ENCODE data around the gene USP47. TPM values are rescaled to one million over a fixed set of nuclear protein-coding genes. Genes with fewer than 3 reads are reported as not detected.

The USP47 gene
- total RNA-seq, 1 experiment from 2014 or later = 45.9 TPM

GRCh38 chr11:11972730-11973341 lies 131.1 kb downstream of the USP47 start:
- BruUV-seq (replicated peaks) = no TSS peak
- H3K4me1 ChIP-seq (ENCODE audit: insufficient read depth, low read length, poor library complexity, severe bottlenecking) = peaks cover 30% of the 10 kb centered on the region
- CTCF ChIA-PET = no interaction called here
- H3K36me3 ChIP-seq (ENCODE audit: insufficient read depth, low read length, poor library complexity, severe bottlenecking) = no peaks in the 10 kb centered on the region
- no peak overlapping the region for H3K27ac ChIP-seq (ENCODE audit: low read depth, low read length, poor library complexity, severe bottlenecking)
- H3K27me3 ChIP-seq (replicated peaks; ENCODE audit: insufficient read depth, low read depth, low read length, poor library complexity) = no peaks in the 10 kb centered on the region
- no peak overlapping the region for H3K4me3 ChIP-seq (ENCODE audit: low read depth, low read length, poor library complexity, severe bottlenecking)
- DNase-seq (ENCODE audit: low spot score) = no peak
- H3K9me3 ChIP-seq (ENCODE audit: low read depth, low read length, poor library complexity, severe bottlenecking) = no peaks in the 10 kb centered on the region
- intact Hi-C loops (cut with micrococcal nuclease; ENCODE audit: unreplicated experiment) = no loop called here
- TF ChIP-seq EZH2 (IDR thresholded peaks at IDR 0.05; ENCODE audit: borderline replicate concordance, low read depth, low read length, poor library complexity, severe bottlenecking) (no peak), CTCF (conservative IDR thresholded peaks at IDR 0.05; ENCODE audit: low read depth, low read length) (no peak)
- POLR2A ChIA-PET (ENCODE audit: low non-redundant PET) = no interaction called here

- BruUV-seq (replicated peaks) = no TSS peak
- CTCF ChIA-PET = no interaction called here
- POLR2A ChIA-PET (ENCODE audit: low non-redundant PET) = no interaction called here
- intact Hi-C loops (cut with micrococcal nuclease; ENCODE audit: unreplicated experiment) = no loop called here
- DNase-seq (ENCODE audit: low spot score) = no peak
- Histone ChIP-seq H3K36me3 (ENCODE audit: insufficient read depth, low read length, poor library complexity, severe bottlenecking) (no peaks in the 10 kb centered on the region), H3K4me3 (ENCODE audit: low read depth, low read length, poor library complexity, severe bottlenecking) (no peak overlapping the region), H3K27me3 (replicated peaks; ENCODE audit: insufficient read depth, low read depth, low read length, poor library complexity) (no peaks in the 10 kb centered on the region), H3K27ac (ENCODE audit: low read depth, low read length, poor library complexity, severe bottlenecking) (no peak overlapping the region), H3K9me3 (ENCODE audit: low read depth, low read length, poor library complexity, severe bottlenecking) (no peaks in the 10 kb centered on the region), H3K4me1 (ENCODE audit: insufficient read depth, low read length, poor library complexity, severe bottlenecking) (peaks cover 28% of the 10 kb centered on the region)
- TF ChIP-seq CTCF (conservative IDR thresholded peaks at IDR 0.05; ENCODE audit: low read depth, low read length) (no peak), EZH2 (IDR thresholded peaks at IDR 0.05; ENCODE audit: borderline replicate concordance, low read depth, low read length, poor library complexity, severe bottlenecking) (no peak)
Observed at GRCh38 chr11:11973361-11973800, 131.6 kb downstream of the USP47 start.

- Histone ChIP-seq H3K36me3 (ENCODE audit: insufficient read depth, low read length, poor library complexity, severe bottlenecking) (no peaks in the 10 kb centered on the region), H3K9me3 (ENCODE audit: low read depth, low read length, poor library complexity, severe bottlenecking) (no peaks in the 10 kb centered on the region), H3K4me1 (ENCODE audit: insufficient read depth, low read length, poor library complexity, severe bottlenecking) (peaks cover 27% of the 10 kb centered on the region), H3K4me3 (ENCODE audit: low read depth, low read length, poor library complexity, severe bottlenecking) (no peak overlapping the region), H3K27ac (ENCODE audit: low read depth, low read length, poor library complexity, severe bottlenecking) (no peak overlapping the region), H3K27me3 (replicated peaks; ENCODE audit: insufficient read depth, low read depth, low read length, poor library complexity) (no peaks in the 10 kb centered on the region)
- no TSS peak for BruUV-seq (replicated peaks)
- TF ChIP-seq EZH2 (IDR thresholded peaks at IDR 0.05; ENCODE audit: borderline replicate concordance, low read depth, low read length, poor library complexity, severe bottlenecking) = no peak
- TF ChIP-seq CTCF (conservative IDR thresholded peaks at IDR 0.05; ENCODE audit: low read depth, low read length) = no peak
- intact Hi-C loops (cut with micrococcal nuclease; ENCODE audit: unreplicated experiment) = no loop called here
- no peak for DNase-seq (ENCODE audit: low spot score)
- POLR2A ChIA-PET (ENCODE audit: low non-redundant PET) = no interaction called here
- CTCF ChIA-PET = no interaction called here
Observed at GRCh38 chr11:11973866-11974265, 132.1 kb downstream of the USP47 start.
